Measurements from ENCODE around the gene PURA. TPM values are rescaled to one million over a fixed set of nuclear protein-coding genes. Genes with fewer than 3 reads are reported as not detected.
A peak's percentile ranks its signal among the peaks of the same experiment; 100 is the strongest.

PURA gene
- total RNA-seq, 1 donor from 2014 or later, result 26.6 TPM

DNA sequence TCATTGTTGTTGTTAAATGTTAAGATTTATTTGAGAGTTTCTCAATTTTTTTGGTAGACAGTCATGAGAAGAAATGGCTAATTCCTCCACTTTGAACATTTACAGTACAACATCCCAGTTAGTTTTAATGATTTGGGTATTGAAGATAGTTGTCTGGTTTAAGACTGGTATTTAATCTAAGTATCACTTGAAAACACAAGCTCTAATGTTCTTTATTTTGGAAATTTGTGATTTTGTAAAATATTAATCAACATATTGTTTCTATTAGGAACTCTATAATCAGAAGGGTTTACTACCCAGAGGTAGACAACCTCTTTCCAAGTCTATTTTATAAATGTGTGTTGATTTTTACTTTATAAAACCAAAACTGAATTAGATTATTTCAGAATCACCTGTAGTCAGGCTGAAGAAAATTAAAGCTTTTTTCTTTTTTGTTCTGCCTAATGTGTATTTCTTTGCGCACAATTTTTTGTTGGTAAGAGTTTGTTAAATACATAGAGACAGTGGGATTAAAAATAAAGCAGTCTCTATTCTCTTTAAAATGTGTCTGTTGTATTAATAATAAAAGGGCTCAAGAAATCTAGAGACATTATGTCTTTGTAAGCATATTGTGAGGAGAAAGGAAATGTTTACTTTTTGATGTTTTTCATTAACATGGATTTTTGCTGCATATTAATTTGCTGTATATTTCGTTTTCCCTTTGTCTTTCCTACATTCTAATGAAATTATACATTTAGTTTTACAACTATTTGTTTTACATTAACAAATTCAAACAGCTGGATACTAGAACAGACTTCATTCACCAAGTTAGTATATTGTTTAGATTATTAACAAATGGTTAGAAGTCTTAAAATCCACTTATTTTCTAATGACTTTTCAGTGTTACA lies 3.9 kb upstream of the PURA start:
- intact Hi-C loops (cut with micrococcal nuclease), result no loop called here
- no peaks in the 10 kb centered on the region for H3K9me3 ChIP-seq (replicated peaks)
- DNase-seq, result no peak
- H3K27ac ChIP-seq (replicated peaks), result no peak overlapping the region
- H3K36me3 ChIP-seq, result no peaks in the 10 kb centered on the region
- no peaks in the 10 kb centered on the region for H3K27me3 ChIP-seq (ENCODE audit: low read depth)
- peaks cover 77% of the 10 kb centered on the region for H3K4me1 ChIP-seq
- TF ChIP-seq, protein P1, sequence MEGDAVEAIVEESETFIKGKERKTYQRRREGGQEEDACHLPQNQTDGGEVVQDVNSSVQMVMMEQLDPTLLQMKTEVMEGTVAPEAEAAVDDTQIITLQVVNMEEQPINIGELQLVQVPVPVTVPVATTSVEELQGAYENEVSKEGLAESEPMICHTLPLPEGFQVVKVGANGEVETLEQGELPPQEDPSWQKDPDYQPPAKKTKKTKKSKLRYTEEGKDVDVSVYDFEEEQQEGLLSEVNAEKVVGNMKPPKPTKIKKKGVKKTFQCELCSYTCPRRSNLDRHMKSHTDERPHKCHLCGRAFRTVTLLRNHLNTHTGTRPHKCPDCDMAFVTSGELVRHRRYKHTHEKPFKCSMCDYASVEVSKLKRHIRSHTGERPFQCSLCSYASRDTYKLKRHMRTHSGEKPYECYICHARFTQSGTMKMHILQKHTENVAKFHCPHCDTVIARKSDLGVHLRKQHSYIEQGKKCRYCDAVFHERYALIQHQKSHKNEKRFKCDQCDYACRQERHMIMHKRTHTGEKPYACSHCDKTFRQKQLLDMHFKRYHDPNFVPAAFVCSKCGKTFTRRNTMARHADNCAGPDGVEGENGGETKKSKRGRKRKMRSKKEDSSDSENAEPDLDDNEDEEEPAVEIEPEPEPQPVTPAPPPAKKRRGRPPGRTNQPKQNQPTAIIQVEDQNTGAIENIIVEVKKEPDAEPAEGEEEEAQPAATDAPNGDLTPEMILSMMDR (IDR thresholded peaks at IDR 0.05; ENCODE audit: borderline replicate concordance), result no peak
- peak overlapping the region; percentile 84 for H3K4me3 ChIP-seq

- Histone ChIP-seq H3K27me3 (ENCODE audit: low read depth) (no peaks in the 10 kb centered on the region), H3K9me3 (replicated peaks) (no peaks in the 10 kb centered on the region), H3K4me3 (no peak overlapping the region), H3K4me1 (peaks cover 83% of the 10 kb centered on the region), H3K36me3 (no peaks in the 10 kb centered on the region), H3K27ac (replicated peaks) (no peak overlapping the region)
- no peak for DNase-seq
- TF ChIP-seq, protein P1 (IDR thresholded peaks at IDR 0.05; ENCODE audit: borderline replicate concordance), result no peak
- intact Hi-C loops (cut with micrococcal nuclease), result no loop called here
Observed at GRCh38 chr5:140110646-140110957, 3.3 kb upstream of the PURA start.

GRCh38 chr5:140111011-140111858 lies 2.7 kb upstream of the PURA start:
- Histone ChIP-seq H3K27me3 (ENCODE audit: low read depth) (no peaks in the 10 kb centered on the region), H3K4me3 (no peak overlapping the region), H3K36me3 (no peaks in the 10 kb centered on the region), H3K9me3 (replicated peaks) (no peaks in the 10 kb centered on the region), H3K27ac (replicated peaks) (no peak overlapping the region), H3K4me1 (peaks cover 88% of the 10 kb centered on the region)
- TF ChIP-seq, protein P1 (IDR thresholded peaks at IDR 0.05; ENCODE audit: borderline replicate concordance), result no peak
- DNase-seq, result no peak
- intact Hi-C loops (cut with micrococcal nuclease), result no loop called here

GRCh38 chr5:140111859-140112551 lies 1.9 kb upstream of the PURA start:
- Histone ChIP-seq H3K36me3 (no peaks in the 10 kb centered on the region), H3K4me3 (peak overlapping the region; percentile 81), H3K4me1 (peaks cover 88% of the 10 kb centered on the region), H3K27me3 (ENCODE audit: low read depth) (no peaks in the 10 kb centered on the region), H3K27ac (replicated peaks) (peak overlapping the region; percentile 95), H3K9me3 (replicated peaks) (no peaks in the 10 kb centered on the region)
- TF ChIP-seq, protein P1 (IDR thresholded peaks at IDR 0.05; ENCODE audit: borderline replicate concordance), result no peak
- no peak for DNase-seq
- intact Hi-C loops (cut with micrococcal nuclease), result no loop called here

GRCh38 chr5:140112685-140113179 lies 1.2 kb upstream of the PURA start:
- H3K9me3 ChIP-seq (replicated peaks), result no peaks in the 10 kb centered on the region
- no peak for DNase-seq
- TF ChIP-seq, protein P1 (IDR thresholded peaks at IDR 0.05; ENCODE audit: borderline replicate concordance), result no peak
- peaks cover 90% of the 10 kb centered on the region for H3K4me1 ChIP-seq
- intact Hi-C loops (cut with micrococcal nuclease), result no loop called here
- H3K27ac ChIP-seq (replicated peaks), result peak overlapping the region; percentile 95
- no peaks in the 10 kb centered on the region for H3K27me3 ChIP-seq (ENCODE audit: low read depth)
- peak overlapping the region; percentile 81 for H3K4me3 ChIP-seq
- H3K36me3 ChIP-seq, result no peaks in the 10 kb centered on the region
